Calu3 (cell line): ENCODE data around the gene TMEM255A. TPM values are rescaled to one million over a fixed set of nuclear protein-coding genes. Genes with fewer than 3 reads are reported as not detected.

ENCODE experiments used
- BruUV-seq: library from RNA; stranded (reverse); fragments of 400-500 nt; replicated peaks from 2 replicates; lab custom pipeline; 2021; lab: Mats Ljungman, UMichigan
- CTCF ChIA-PET: fragments of 300-600 bp; sonication (Branson Sonifier 250); formaldehyde crosslinking; loops from one replicate; lab custom pipeline; 2022; ENCODE audit warnings: antibody characterized with exemption; lab: Charles Lee
- DNase-seq: peaks from one replicate; pipeline ENCODE4 v3.0.0; 2022
- H3K27ac Mint-ChIP-seq: one replicate; pipeline ENCODE4 v1.8.0; 2022; ENCODE audit warnings: mixed read lengths; ENCODE audit not compliant: unreplicated experiment
- H3K27me3 Mint-ChIP-seq: one replicate; pipeline ENCODE4 v1.8.0; 2022; ENCODE audit warnings: mixed read lengths; ENCODE audit not compliant: unreplicated experiment
- H3K36me3 Mint-ChIP-seq: one replicate; pipeline ENCODE4 v1.8.0; 2022; ENCODE audit warnings: mild to moderate bottlenecking, moderate library complexity, mixed read lengths; ENCODE audit not compliant: insufficient read depth, unreplicated experiment
- H3K4me1 Mint-ChIP-seq: one replicate; pipeline ENCODE4 v1.8.0; 2022; ENCODE audit warnings: mild to moderate bottlenecking, low read depth, mixed read lengths; ENCODE audit not compliant: unreplicated experiment
- H3K4me3 Mint-ChIP-seq: one replicate; pipeline ENCODE4 v1.8.0; 2022; ENCODE audit warnings: mild to moderate bottlenecking, low read depth, moderate library complexity, mixed read lengths; ENCODE audit not compliant: unreplicated experiment
- H3K9me3 Mint-ChIP-seq: one replicate; pipeline ENCODE4 v1.8.0; 2022; ENCODE audit warnings: low read depth, mixed read lengths; ENCODE audit not compliant: unreplicated experiment
- CTCF ChIP-seq: fragments of 200-600 bp; IDR thresholded peaks from one replicate; pipeline ENCODE4 v1.8.0; 2022; ENCODE audit warnings: antibody characterized with exemption; ENCODE audit not compliant: unreplicated experiment
- intact Hi-C: fragments of 100-400 bp; cut with micrococcal nuclease; formaldehyde crosslinking; loops from one replicate; pipeline ENCODE4 v1.10.0; 2022; ENCODE audit not compliant: unreplicated experiment
- total RNA-seq: library from RNA; stranded (reverse); gene quantifications from 2 replicates; pipeline ENCODE4 v1.2.3, GENCODE V29; 2022

TMEM255A gene
- total RNA-seq, 1 experiment from 2014 or later = not detected

- H3K27ac Mint-ChIP-seq = no peak overlapping the region
- CTCF ChIA-PET = no interaction called here
- no peaks in the 10 kb centered on the region for H3K27me3 Mint-ChIP-seq
- no peak for DNase-seq
- no peaks in the 10 kb centered on the region for H3K36me3 Mint-ChIP-seq
- intact Hi-C loops = no loop called here
- H3K9me3 Mint-ChIP-seq = no peaks in the 10 kb centered on the region
- BruUV-seq = no TSS peak
- no peak for TF ChIP-seq CTCF
- no peak overlapping the region for H3K4me3 Mint-ChIP-seq
- no peaks in the 10 kb centered on the region for H3K4me1 Mint-ChIP-seq
Observed at GRCh38 chrX:120235284-120235683, 76.0 kb downstream of the TMEM255A start.

- intact Hi-C loops = no loop called here
- Mint-ChIP-seq H3K27ac (no peak overlapping the region), H3K4me3 (no peak overlapping the region), H3K4me1 (no peaks in the 10 kb centered on the region), H3K9me3 (no peaks in the 10 kb centered on the region), H3K36me3 (no peaks in the 10 kb centered on the region), H3K27me3 (no peaks in the 10 kb centered on the region)
- no peak for TF ChIP-seq CTCF
- CTCF ChIA-PET = no interaction called here
- BruUV-seq = no TSS peak
- no peak for DNase-seq
Observed at GRCh38 chrX:120228187-120228908, 82.9 kb downstream of the TMEM255A start.

GRCh38 chrX:120224388-120224787, 86.9 kb downstream of the TMEM255A start:
- H3K27ac Mint-ChIP-seq = no peak overlapping the region
- BruUV-seq = no TSS peak
- CTCF ChIA-PET = no interaction called here
- DNase-seq = no peak
- no peaks in the 10 kb centered on the region for H3K27me3 Mint-ChIP-seq
- TF ChIP-seq CTCF = no peak
- no peak overlapping the region for H3K4me3 Mint-ChIP-seq
- H3K9me3 Mint-ChIP-seq = no peaks in the 10 kb centered on the region
- no peaks in the 10 kb centered on the region for H3K4me1 Mint-ChIP-seq
- intact Hi-C loops = no loop called here
- H3K36me3 Mint-ChIP-seq = no peaks in the 10 kb centered on the region

GRCh38 chrX:120223374-120223773, 87.9 kb downstream of the TMEM255A start:
- Mint-ChIP-seq H3K4me3 (no peak overlapping the region), H3K27ac (no peak overlapping the region)

More at GRCh38 chrX:120223374-120223773, 87.9 kb downstream of the TMEM255A start:
- H3K4me1 Mint-ChIP-seq = no peaks in the 10 kb centered on the region
- BruUV-seq = no TSS peak
- no peak for DNase-seq
- CTCF ChIA-PET = no interaction called here
- H3K36me3 Mint-ChIP-seq = no peaks in the 10 kb centered on the region
- no peak for TF ChIP-seq CTCF
- intact Hi-C loops = no loop called here
- H3K27me3 Mint-ChIP-seq = no peaks in the 10 kb centered on the region
- no peaks in the 10 kb centered on the region for H3K9me3 Mint-ChIP-seq
